Subcutaneous abdominal adipose tissue (tissue), 5 donors: ENCODE measurements around the gene DAG1.

Experiments
- H3K27ac ChIP-seq: one replicate; pipeline ENCODE4 v1.7.0; 2013; ENCODE audit warnings: low read depth, mild to moderate bottlenecking, inconsistent platforms, low read length, moderate library complexity
- H3K27me3 ChIP-seq, 5 donors: one replicate each; pipeline ENCODE4 v1.7.0; 2013; ENCODE audit warnings: low read length in 5 of 5, inconsistent platforms in 1 of 5; ENCODE audit not compliant: control insufficient read depth in 5 of 5, insufficient read depth in 4 of 5
- H3K36me3 ChIP-seq, 5 donors: one replicate each; pipeline ENCODE4 v1.7.0; 2013; ENCODE audit warnings: low read length in 5 of 5; ENCODE audit not compliant: control insufficient read depth in 5 of 5, insufficient read depth in 5 of 5
- H3K4me1 ChIP-seq, 5 donors: one replicate each; pipeline ENCODE4 v1.7.0; 2013; ENCODE audit warnings: low read length in 5 of 5, mild to moderate bottlenecking in 3 of 5, moderate library complexity in 1 of 5; ENCODE audit not compliant: control insufficient read depth in 5 of 5, insufficient read depth in 5 of 5
- H3K4me3 ChIP-seq, 5 donors: one replicate each; pipeline ENCODE4 v1.7.0; 2013; ENCODE audit warnings: low read length in 5 of 5, low read depth in 1 of 5
- H3K9ac ChIP-seq, 5 donors: one replicate each; pipeline ENCODE4 v1.7.0; 2013; ENCODE audit warnings: low read length in 5 of 5, mild to moderate bottlenecking in 4 of 5, moderate library complexity in 3 of 5
- H3K9me3 ChIP-seq, 5 donors: one replicate each; pipeline ENCODE4 v1.7.0; 2013; ENCODE audit warnings: low read length in 5 of 5; ENCODE audit not compliant: control insufficient read depth in 5 of 5
- donor health status: healthy.
- donor health status: healthy.
- donor health status: healthy.
- donor health status: healthy.
- donor health status: healthy.

Gene DAG1

GRCh38 chr3:49511639-49512038, 41.6 kb downstream of the DAG1 start:
- Histone ChIP-seq H3K9me3 (no peaks in the 10 kb centered on the region), H3K9ac (no peak overlapping the region), H3K27me3 (no peaks in the 10 kb centered on the region), H3K4me1 (no peaks in the 10 kb centered on the region), H3K4me3 (no peak overlapping the region), H3K36me3 (peaks cover 4 to 39% (median 31%) of the 10 kb centered on the region in 5 donors), H3K27ac (no peak overlapping the region)

- H3K9ac ChIP-seq, result no peak overlapping the region
- H3K4me3 ChIP-seq, result no peak overlapping the region
- no peaks in the 10 kb centered on the region for H3K4me1 ChIP-seq
- H3K27ac ChIP-seq, result no peak overlapping the region
- no peaks in the 10 kb centered on the region for H3K9me3 ChIP-seq
- peaks cover 4 to 47% (median 37%) of the 10 kb centered on the region in 5 donors for H3K36me3 ChIP-seq
- no peaks in the 10 kb centered on the region for H3K27me3 ChIP-seq
Measured at GRCh38 chr3:49512781-49513355, 42.8 kb downstream of the DAG1 start.

GRCh38 chr3:49513494-49514124, 43.5 kb downstream of the DAG1 start:
- Histone ChIP-seq H3K9ac (peak overlapping the region in 1 of 5 donors; percentile 15), H3K27me3 (no peaks in the 10 kb centered on the region), H3K27ac (no peak overlapping the region), H3K9me3 (no peaks in the 10 kb centered on the region), H3K36me3 (peaks cover 4 to 54% (median 43%) of the 10 kb centered on the region in 5 donors), H3K4me3 (no peak overlapping the region), H3K4me1 (no peaks in the 10 kb centered on the region)

GRCh38 chr3:49518016-49518415, 47.9 kb downstream of the DAG1 start:
- Histone ChIP-seq H3K4me1 (peaks cover 0 to 15% (median 5%) of the 10 kb centered on the region in 5 donors), H3K9me3 (no peaks in the 10 kb centered on the region), H3K4me3 (no peak overlapping the region), H3K9ac (no peak overlapping the region), H3K27me3 (no peaks in the 10 kb centered on the region), H3K27ac (no peak overlapping the region), H3K36me3 (peaks cover 0 to 37% (median 27%) of the 10 kb centered on the region in 5 donors)

- Histone ChIP-seq H3K9ac (no peak overlapping the region), H3K9me3 (no peaks in the 10 kb centered on the region), H3K4me3 (no peak overlapping the region), H3K4me1 (peaks cover 0 to 16% (median 5%) of the 10 kb centered on the region in 5 donors), H3K27me3 (no peaks in the 10 kb centered on the region), H3K27ac (no peak overlapping the region), H3K36me3 (peaks cover 0 to 33% (median 23%) of the 10 kb centered on the region in 5 donors)
Measured at GRCh38 chr3:49518441-49518840, 48.4 kb downstream of the DAG1 start.

- H3K9me3 ChIP-seq, result no peaks in the 10 kb centered on the region
- H3K27ac ChIP-seq, result no peak overlapping the region
- peaks cover 0 to 30% (median 22%) of the 10 kb centered on the region in 5 donors for H3K36me3 ChIP-seq
- peaks cover 0 to 19% (median 8%) of the 10 kb centered on the region in 5 donors for H3K4me1 ChIP-seq
- H3K4me3 ChIP-seq, result no peak overlapping the region
- no peaks in the 10 kb centered on the region for H3K27me3 ChIP-seq
- peak overlapping the region in 1 of 5 donors; percentile 30 for H3K9ac ChIP-seq
Measured at GRCh38 chr3:49519296-49519695, 49.2 kb downstream of the DAG1 start.

- Histone ChIP-seq H3K27ac (no peak overlapping the region), H3K36me3 (peaks cover 0 to 35% (median 24%) of the 10 kb centered on the region in 5 donors), H3K9ac (no peak overlapping the region), H3K9me3 (no peaks in the 10 kb centered on the region), H3K4me1 (peaks cover 0 to 19% (median 8%) of the 10 kb centered on the region in 5 donors), H3K27me3 (no peaks in the 10 kb centered on the region), H3K4me3 (no peak overlapping the region)
Measured at GRCh38 chr3:49519916-49520385, 49.9 kb downstream of the DAG1 start.

- H3K4me3 ChIP-seq, result no peak overlapping the region
- H3K9me3 ChIP-seq, result no peaks in the 10 kb centered on the region
- H3K36me3 ChIP-seq, result peaks cover 0 to 13% (median 5%) of the 10 kb centered on the region in 5 donors
- peaks cover 0 to 17% (median 7%) of the 10 kb centered on the region in 5 donors for H3K4me1 ChIP-seq
- no peaks in the 10 kb centered on the region for H3K27me3 ChIP-seq
- no peak overlapping the region for H3K27ac ChIP-seq
- no peak overlapping the region for H3K9ac ChIP-seq
Measured at GRCh38 chr3:49523756-49524747, 54.0 kb downstream of the DAG1 start.

GRCh38 chr3:49529567-49529966, 59.5 kb downstream of the DAG1 start:
- Histone ChIP-seq H3K9me3 (no peaks in the 10 kb centered on the region), H3K36me3 (peaks cover 0 to 38% (median 29%) of the 10 kb centered on the region in 5 donors), H3K9ac (no peak overlapping the region), H3K4me1 (peaks cover 0 to 7% (median 2%) of the 10 kb centered on the region in 5 donors), H3K27me3 (no peaks in the 10 kb centered on the region), H3K4me3 (no peak overlapping the region), H3K27ac (no peak overlapping the region)
